ENCODE data around the gene KRT12. TPM values are rescaled to one million over a fixed set of nuclear protein-coding genes. Genes with fewer than 3 reads are reported as not detected.

The KRT12 gene
- total RNA-seq, 1 donor from 2014 or later, result not detected

Other genes starting within 250 kb of the KRT12 start
- 66.3 TPM for gene SMARCE1, start 219.4 kb downstream of the KRT12 start, total RNA-seq
- gene KRT222, start 202.0 kb downstream of the KRT12 start, total RNA-seq, result 0.52 TPM
- not detected for gene KRT24, start 163.5 kb downstream of the KRT12 start, total RNA-seq
- not detected for gene KRT25, start 111.9 kb downstream of the KRT12 start, total RNA-seq
- gene KRT26, start 95.0 kb downstream of the KRT12 start, total RNA-seq, result not detected
- gene KRT27, start 84.7 kb downstream of the KRT12 start, total RNA-seq, result not detected
- not detected for gene KRT28, start 67.3 kb downstream of the KRT12 start, total RNA-seq
- gene KRT10, start 44.6 kb downstream of the KRT12 start, total RNA-seq, result 2.6 TPM
- not detected for gene KRT20, start 18.0 kb upstream of the KRT12 start, total RNA-seq
- gene KRT23, start 70.4 kb upstream of the KRT12 start, total RNA-seq, result 0.52 TPM
- 3.1 TPM for gene KRT39, start 99.7 kb upstream of the KRT12 start, total RNA-seq
- 6.3 TPM for gene KRT40, start 117.1 kb upstream of the KRT12 start, total RNA-seq
- gene KRTAP3-3, start 126.9 kb upstream of the KRT12 start, total RNA-seq, result not detected
- not detected for gene KRTAP3-2, start 132.7 kb upstream of the KRT12 start, total RNA-seq
- gene KRTAP3-1, start 141.9 kb upstream of the KRT12 start, total RNA-seq, result not detected
- gene KRTAP1-5, start 160.0 kb upstream of the KRT12 start, total RNA-seq, result not detected
- gene KRTAP1-4, start 163.0 kb upstream of the KRT12 start, total RNA-seq, result not detected
- not detected for gene KRTAP1-3, start 167.7 kb upstream of the KRT12 start, total RNA-seq
- not detected for gene KRTAP1-1, start 174.2 kb upstream of the KRT12 start, total RNA-seq
- gene KRTAP2-1, start 180.1 kb upstream of the KRT12 start, total RNA-seq, result not detected
- gene KRTAP2-2, start 188.0 kb upstream of the KRT12 start, total RNA-seq, result not detected
- not detected for gene KRTAP2-3, start 192.9 kb upstream of the KRT12 start, total RNA-seq
- gene KRTAP2-4, start 198.7 kb upstream of the KRT12 start, total RNA-seq, result not detected
- not detected for gene KRTAP4-7, start 216.9 kb upstream of the KRT12 start, total RNA-seq
- not detected for gene KRTAP4-8, start 230.9 kb upstream of the KRT12 start, total RNA-seq
- gene KRTAP4-16, start 235.0 kb upstream of the KRT12 start, total RNA-seq, result not detected
- gene KRTAP4-9, start 238.2 kb upstream of the KRT12 start, total RNA-seq, result not detected

Data from skeletal muscle tissue (tissue), 1 donor.